H1 (cell line): ENCODE data around the gene DYSF. TPM values are rescaled to one million over a fixed set of nuclear protein-coding genes. Genes with fewer than 3 reads are reported as not detected.

Experiments used
- BCL11A ChIP-seq, 2 experiments: IDR thresholded peaks; one replicate each; pipeline ENCODE4 v1.6.1; 2011; ENCODE audit warnings: low read depth in 2 of 2, low read length in 2 of 2, mild to moderate bottlenecking in 2 of 2
- CBX8 ChIP-seq: fragments of 300-800, 300-1000 bp; sonication (generic); IDR thresholded peaks from 2 replicates; pipeline ENCODE4 v1.7.1; 2016; ENCODE audit warnings: low read depth, low read length, borderline replicate concordance
- CHD2 ChIP-seq: IDR thresholded peaks from 2 replicates; pipeline ENCODE4 v1.6.1; 2012; ENCODE audit warnings: low read length, improper control_type of control experiment
- CHD7 ChIP-seq: fragments of 300-600 bp; sonication (generic); IDR thresholded peaks from 2 replicates; pipeline ENCODE4 v1.7.1; 2012; ENCODE audit warnings: low read length, moderate library complexity, mild to moderate bottlenecking, inconsistent platforms; ENCODE audit not compliant: insufficient replicate concordance
- KDM4A ChIP-seq: IDR thresholded peaks from one replicate; pipeline ENCODE4 v1.7.1; 2012; ENCODE audit warnings: low read depth, mild to moderate bottlenecking, moderate library complexity, low read length, inconsistent platforms; ENCODE audit not compliant: severe bottlenecking
- POLR2A ChIP-seq, 2 experiments: IDR thresholded peaks; 1 replicate in 1 of 2; 2 replicates in 1 of 2; pipeline ENCODE4 v1.6.1; 2011; ENCODE audit warnings: low read depth in 2 of 2, low read length in 2 of 2, mild to moderate bottlenecking in 2 of 2; ENCODE audit errors: control extremely low read depth in 1 of 2
- RFX5 ChIP-seq: IDR thresholded peaks from 2 replicates; pipeline ENCODE4 v1.6.1; 2011; ENCODE audit warnings: low read depth, low read length, improper control_type of control experiment, borderline replicate concordance
- SIRT6 ChIP-seq: IDR thresholded peaks from one replicate; pipeline ENCODE4 v1.7.1; 2012; ENCODE audit warnings: low read length, inconsistent platforms
- SP4 ChIP-seq: IDR thresholded peaks from 2 replicates; pipeline ENCODE4 v1.6.1; 2012; ENCODE audit warnings: low read length, inconsistent platforms
- TBP ChIP-seq: IDR thresholded peaks from 2 replicates; pipeline ENCODE4 v1.6.1; 2011; ENCODE audit warnings: low read depth, low read length, improper control_type of control experiment
- TCF12 ChIP-seq: IDR thresholded peaks from 2 replicates; pipeline ENCODE4 v1.6.1; 2011; ENCODE audit warnings: low read depth, mild to moderate bottlenecking, low read length
- polyA plus RNA-seq, 7 experiments: library from polyadenylated mRNA; depleted of rRNA in 3 of 7; stranded (reverse) in 5 of 7; unstranded in 2 of 7; fragments of >200 nt in 5 of 7; fragments of 200-250 nt in 2 of 7; gene quantifications; 1 replicate in 5 of 7; 2 replicates in 1 of 7; 4 replicates in 1 of 7; pipeline versions ENCODE4 v1.2.1 to v1.2.3, GENCODE V29; 2011 to 2013; ENCODE audit warnings: missing spikeins in 2 of 7, mixed read lengths in 2 of 7
- total RNA-seq: library from RNA; stranded (reverse); fragmentation: NEBNext Ultra II Directional; extraction: Animal tissue kit (Norgen Biotek cat#: 25700); gene quantifications from 2 replicates; pipeline ENCODE4 v1.2.1, GENCODE V29; 2021

DYSF gene
- total and polyA plus RNA-seq, 2 of the 8 experiments (the other 6 are each of a cell fraction or from before 2014, with no cell fraction given) = 5.8 to 7.1 TPM

- no peak for TF ChIP-seq CHD7
- no peak for TF ChIP-seq POLR2A (IDR thresholded peaks at IDR 0.05; ENCODE audit: control extremely low read depth in 1 of 2, low read depth in 2 of 2, low read length in 2 of 2)
- TF ChIP-seq SP4 = no peak
- no peak for TF ChIP-seq KDM4A
- no peak for TF ChIP-seq SIRT6
- no peak for TF ChIP-seq BCL11A (IDR thresholded peaks at IDR 0.05; ENCODE audit: low read depth in 2 of 2, low read length in 2 of 2)
- TF ChIP-seq CHD2 = no peak
- TF ChIP-seq RFX5 = no peak
- no peak for TF ChIP-seq TCF12
- no peak for TF ChIP-seq CBX8
- TF ChIP-seq TBP = no peak
These were observed 43.8 kb upstream of the DYSF start (continued) for GRCh38 chr2:71409611-71410010.
